ENCODE results near the gene ITPKC. TPM values are rescaled to one million over a fixed set of nuclear protein-coding genes. Genes with fewer than 3 reads are reported as not detected.

The ITPKC gene
- total and polyA plus RNA-seq, 2 experiments from 2014 or later = 5.3 to 12.6 TPM

GRCh38 chr19:40667602-40668001 is 49.3 kb upstream of the ITPKC start (continued):
- TF ChIP-seq ZNF462 (CRISPR knock-in tag; IDR thresholded peaks at IDR 0.05) = no peak
- no peak for TF ChIP-seq NANOG (IDR thresholded peaks at IDR 0.05; ENCODE audit: borderline replicate concordance)
- no peak for TF ChIP-seq ZNF331 (CRISPR knock-in tag; IDR thresholded peaks at IDR 0.05; ENCODE audit: low read depth)
- no peak for TF ChIP-seq JUNB (IDR thresholded peaks at IDR 0.05; ENCODE audit: unreplicated experiment)
- no peak for TF ChIP-seq ZNF114 (CRISPR knock-in tag; IDR thresholded peaks at IDR 0.05)
- no peak for TF ChIP-seq STAT1 (IDR thresholded peaks at IDR 0.05; ENCODE audit: unreplicated experiment)
- TF ChIP-seq CREB1 (CRISPR knock-in tag; IDR thresholded peaks at IDR 0.05; ENCODE audit: low read depth) = no peak
- TF ChIP-seq CTCF (conservative IDR thresholded peaks at IDR 0.05; ENCODE audit: low read depth in 2 of 2) = no peak
- TF ChIP-seq EZH2phosphoT487 (IDR thresholded peaks at IDR 0.05; ENCODE audit: unreplicated experiment) = no peak
- TF ChIP-seq ETS1 (IDR thresholded peaks at IDR 0.05) = no peak
- TF ChIP-seq POLR2AphosphoS5 (IDR thresholded peaks at IDR 0.05; ENCODE audit: low read depth) = no peak

Measured in GM23338 (cell line).